Mesothelial cell of epicardium (in vitro differentiated cells): ENCODE measurements around the gene GOLGA8F. TPM values are rescaled to one million over a fixed set of nuclear protein-coding genes. Genes with fewer than 3 reads are reported as not detected.
"Not testable (repeated sequence)": the region's sequence is repeated elsewhere in the genome, so short reads cannot be mapped to it uniquely, and the experiment has no call there.

ENCODE experiments used
- DNase-seq, 2 experiments: peaks; one replicate each; pipeline ENCODE4 v3.0.0; 2021; ENCODE audit warnings: low spot score in 2 of 2; ENCODE audit not compliant: unreplicated experiment in 2 of 2
- H3K27ac Mint-ChIP-seq: 2 replicates; pipeline ENCODE4 v1.8.0; 2021; ENCODE audit warnings: mixed read lengths
- H3K27me3 Mint-ChIP-seq: 2 replicates; pipeline ENCODE4 v1.8.0; 2021; ENCODE audit warnings: low read depth, mixed read lengths
- H3K36me3 Mint-ChIP-seq: 2 replicates; pipeline ENCODE4 v1.8.0; 2021; ENCODE audit warnings: mixed read lengths
- H3K4me1 Mint-ChIP-seq: 2 replicates; pipeline ENCODE4 v1.8.0; 2021; ENCODE audit warnings: mixed read lengths
- H3K4me3 Mint-ChIP-seq: 2 replicates; pipeline ENCODE4 v1.8.0; 2021; ENCODE audit warnings: mild to moderate bottlenecking, moderate library complexity, mixed read lengths
- H3K9me3 Mint-ChIP-seq: 2 replicates; pipeline ENCODE4 v1.8.0; 2021; ENCODE audit warnings: mixed read lengths
- microRNA-seq: library from miRNA; unstranded; fragments of <30 nt; microRNA quantifications from one replicate; pipeline ENCODE4 v1.2.0, GENCODE V29; 2021; ENCODE audit warnings: inconsistent platforms, mixed read lengths
- total RNA-seq: library from RNA; stranded (reverse); gene quantifications from 3 replicates; pipeline ENCODE4 v1.2.1, GENCODE V29; 2021

The GOLGA8F gene
- 0.05 TPM in 1 of 3 replicates, not detected in the others for total RNA-seq

- not testable (repeated sequence) for H3K27ac Mint-ChIP-seq, H3K27me3 Mint-ChIP-seq, H3K4me3 Mint-ChIP-seq, H3K9me3 Mint-ChIP-seq, H3K4me1 Mint-ChIP-seq, DNase-seq, H3K36me3 Mint-ChIP-seq
These were observed at the start of gene GOLGA8F for GRCh38 chr15:28378364-28378763. Gene GOLGA8F, plus strand, starts transcription at chr15:28378664. Its CDS starts 98 bp downstream, at chr15:28378762.

DNA sequence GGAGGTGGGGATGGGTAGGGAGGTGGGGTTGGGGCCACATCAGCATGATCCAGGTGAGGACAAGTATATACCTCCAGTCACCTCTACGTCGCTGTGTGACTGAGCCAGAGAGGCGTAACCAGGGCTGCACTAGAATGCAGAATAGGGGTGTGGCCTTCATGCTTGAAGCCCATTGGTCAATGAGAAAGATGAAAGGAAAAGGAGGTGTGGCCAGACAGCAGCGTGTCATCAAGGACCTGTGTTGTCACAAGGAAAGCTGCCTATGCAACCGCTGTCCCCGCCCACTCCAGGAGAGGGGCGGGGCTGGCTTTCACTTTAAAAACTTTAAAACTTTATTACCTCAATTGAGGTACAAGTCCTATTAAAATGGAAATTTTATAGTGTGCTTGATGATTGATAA lies 20.5 kb upstream of the GOLGA8F start, which contains the start of gene GOLGA6L24:
GOLGA6L24 (minus strand) TSS at position 101 of the 400 bp plus-strand sequence; CDS start at position 40, 61 bp downstream.
- not testable (repeated sequence) for H3K27ac Mint-ChIP-seq, H3K4me3 Mint-ChIP-seq, DNase-seq, H3K27me3 Mint-ChIP-seq, H3K9me3 Mint-ChIP-seq, H3K4me1 Mint-ChIP-seq, H3K36me3 Mint-ChIP-seq

GRCh38 chr15:28365502-28365901 lies 13.0 kb upstream of the GOLGA8F start:
- H3K9me3 Mint-ChIP-seq, DNase-seq, H3K4me3 Mint-ChIP-seq, H3K4me1 Mint-ChIP-seq, H3K27me3 Mint-ChIP-seq, H3K27ac Mint-ChIP-seq, H3K36me3 Mint-ChIP-seq: not testable (repeated sequence)

DNA sequence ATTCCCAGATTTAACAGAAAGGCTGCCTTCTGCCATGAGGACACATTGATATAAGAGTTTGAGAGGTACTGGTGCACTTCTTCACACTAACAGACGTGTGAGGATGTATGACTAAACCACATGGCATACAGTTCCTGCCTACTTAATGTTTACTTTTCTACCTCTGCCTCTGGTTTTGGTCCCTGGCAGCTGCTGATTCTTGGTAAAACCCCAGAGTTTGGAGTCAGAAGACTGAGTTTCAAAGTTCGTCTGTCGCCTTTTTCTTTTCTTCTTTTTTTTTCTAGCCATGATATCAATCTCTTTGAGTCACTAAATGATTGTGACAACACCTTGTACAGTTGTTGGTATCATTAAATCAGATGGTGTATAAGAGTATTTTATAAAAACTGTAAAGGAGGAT lies 1.6 kb downstream of the GOLGA8F start:
- H3K27me3 Mint-ChIP-seq, H3K27ac Mint-ChIP-seq, H3K4me3 Mint-ChIP-seq, H3K9me3 Mint-ChIP-seq, H3K36me3 Mint-ChIP-seq, H3K4me1 Mint-ChIP-seq, DNase-seq: not testable (repeated sequence)

DNA sequence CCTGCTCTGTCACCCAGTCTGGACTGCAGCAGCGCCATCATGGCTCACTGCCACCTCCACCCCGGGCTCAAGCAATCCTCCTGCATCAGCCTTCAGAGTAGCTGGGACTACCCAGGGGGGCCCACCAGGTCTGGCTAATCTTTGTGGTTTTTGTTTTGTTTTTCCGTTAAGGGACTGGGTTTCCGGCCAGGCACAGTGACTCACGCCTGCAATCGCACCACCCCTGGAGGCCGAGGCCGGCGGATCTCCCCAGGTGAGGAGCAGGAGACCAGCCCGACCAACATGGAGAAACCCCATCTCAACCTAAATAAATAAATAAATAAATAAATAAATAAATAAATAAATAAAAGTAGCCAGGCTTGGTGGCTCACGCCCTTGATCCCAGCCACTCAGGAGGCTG lies 17.6 kb downstream of the GOLGA8F start:
- not testable (repeated sequence) for H3K4me1 Mint-ChIP-seq, H3K27ac Mint-ChIP-seq, H3K27me3 Mint-ChIP-seq, H3K9me3 Mint-ChIP-seq, H3K36me3 Mint-ChIP-seq, H3K4me3 Mint-ChIP-seq, DNase-seq

DNA sequence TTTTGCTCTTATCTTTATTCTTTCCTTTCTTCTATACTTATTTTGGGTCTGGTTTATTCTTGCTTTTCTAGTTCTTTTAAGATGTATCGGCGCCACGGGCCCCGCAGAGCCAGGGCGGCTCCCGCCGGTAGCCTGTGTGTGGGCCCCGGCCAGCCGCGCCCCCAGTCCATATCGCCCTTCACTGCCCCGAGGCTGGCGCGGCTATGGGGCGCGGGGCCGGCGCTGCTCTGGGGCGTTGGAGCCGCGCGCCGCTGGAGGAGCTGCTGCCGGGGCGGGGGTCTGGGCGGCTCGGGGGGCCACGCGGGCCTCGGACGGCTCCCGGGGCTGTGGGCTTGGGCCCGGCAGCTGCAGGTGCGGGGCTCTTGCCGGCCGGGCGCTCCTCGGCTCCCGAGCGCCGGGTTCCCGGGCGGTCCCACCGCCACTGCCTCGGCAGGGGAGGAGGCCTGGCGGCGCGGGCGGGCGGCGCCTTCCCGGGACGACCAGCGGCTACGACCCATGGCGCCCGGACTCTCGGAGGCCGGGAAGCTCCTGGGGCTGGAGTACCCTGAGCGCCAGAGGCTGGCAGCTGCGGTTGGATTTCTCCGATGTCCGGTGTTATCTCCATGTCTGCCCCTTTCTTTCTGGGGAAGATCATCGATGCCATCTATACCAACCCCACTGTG lies 24.4 kb downstream of the GOLGA8F start:
- not testable (repeated sequence) for H3K27me3 Mint-ChIP-seq, H3K4me3 Mint-ChIP-seq, H3K9me3 Mint-ChIP-seq, H3K36me3 Mint-ChIP-seq, H3K4me1 Mint-ChIP-seq, DNase-seq, H3K27ac Mint-ChIP-seq

DNA sequence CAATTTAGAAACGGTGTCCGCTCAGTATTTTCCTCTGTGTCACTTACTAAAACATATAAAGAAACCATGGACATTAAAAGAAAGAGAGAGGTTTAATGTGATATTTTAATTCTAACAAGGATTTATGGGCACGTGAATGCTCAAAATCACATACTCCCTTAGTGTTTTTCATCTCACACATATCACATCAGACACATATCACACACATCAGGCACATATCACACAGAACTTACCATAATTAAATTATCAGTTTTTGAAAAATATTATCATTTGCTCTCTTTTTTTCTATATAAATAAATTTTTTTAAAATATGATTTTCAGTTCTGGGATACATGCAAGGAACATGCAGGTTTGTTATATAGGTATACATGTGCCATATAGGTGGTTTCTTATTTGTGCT lies 42.0 kb downstream of the GOLGA8F start:
- H3K9me3 Mint-ChIP-seq, H3K4me1 Mint-ChIP-seq, H3K27ac Mint-ChIP-seq, DNase-seq, H3K4me3 Mint-ChIP-seq, H3K36me3 Mint-ChIP-seq, H3K27me3 Mint-ChIP-seq: not testable (repeated sequence)

DNA sequence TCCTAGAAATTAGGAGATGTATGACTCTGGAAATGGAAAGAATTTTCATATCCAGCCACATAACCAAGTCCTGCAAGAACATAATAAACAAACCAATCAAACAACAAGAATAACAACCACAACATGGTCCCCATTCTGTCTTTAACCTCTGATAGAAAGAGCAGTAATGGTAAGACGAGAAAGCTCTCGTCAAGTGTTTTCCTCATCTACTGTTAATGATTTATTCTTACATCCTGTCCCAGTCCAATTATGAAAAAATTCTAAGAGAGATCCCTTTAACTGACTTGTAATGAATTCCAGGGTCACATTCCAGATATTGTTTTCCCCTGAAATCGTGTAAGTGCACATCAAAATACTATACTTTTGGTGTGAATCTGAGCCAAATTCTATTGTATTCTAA lies 57.1 kb downstream of the GOLGA8F start:
- H3K27ac Mint-ChIP-seq, H3K27me3 Mint-ChIP-seq, H3K9me3 Mint-ChIP-seq, H3K4me3 Mint-ChIP-seq, DNase-seq, H3K36me3 Mint-ChIP-seq, H3K4me1 Mint-ChIP-seq: not testable (repeated sequence)

Small RNAs within 50 kb of the gene (microRNA-seq; reads per million reads assigned to microRNA genes)
- gene MIR4509-2, result not detected

Other genes starting within 250 kb of the GOLGA8F start
- 78.3 to 85.7 TPM (median 84.6 TPM) in 3 replicates for gene HERC2, start 56.5 kb upstream of the GOLGA8F start, total RNA-seq
- gene GOLGA6L24, start 20.6 kb upstream of the GOLGA8F start, total RNA-seq, result not detected in 3 replicates
- not detected in 3 replicates for gene GOLGA8G, start 154.3 kb downstream of the GOLGA8F start, total RNA-seq
- gene GOLGA6L25, start 174.9 kb downstream of the GOLGA8F start, total RNA-seq, result not detected in 3 replicates